Stimulated activated CD4-positive, alpha-beta T cell treated with anti-CD3 and anti-CD28 coated beads, Interleukin-1b, Interleukin-23, amount 100 ng/mL, for 1 hour (primary cell): Measurements from ENCODE around the gene SPAG9.
"Not testable (repeated sequence)": the region's sequence is repeated elsewhere in the genome, so short reads cannot be mapped to it uniquely, and the experiment has no call there.

Source experiments
- DNase-seq, 2 donors: peaks; one replicate each; pipeline ENCODE4 v3.0.0-alpha.2; 2020; ENCODE audit warnings: low read depth in 2 of 2

The SPAG9 gene

GRCh38 chr17:50953831-50954601 lies 166.7 kb downstream of the SPAG9 start:
- no peak for DNase-seq

DNA sequence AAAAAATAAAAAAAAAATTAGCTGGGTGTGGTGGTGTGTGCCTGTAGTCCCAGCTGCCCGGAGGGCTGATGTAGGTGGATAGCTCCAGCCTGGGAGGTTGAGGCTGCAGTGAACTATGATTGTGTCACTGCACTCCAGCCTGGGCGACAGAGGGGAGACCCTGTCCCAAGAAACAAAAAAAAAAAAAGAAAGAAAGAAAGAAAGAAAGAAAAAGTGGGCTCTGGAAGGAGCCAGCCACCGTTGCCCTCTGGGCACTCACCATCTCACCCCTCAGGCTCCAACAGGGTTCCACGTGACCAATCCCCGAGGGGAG lies 167.2 kb downstream of the SPAG9 start:
- DNase-seq, result no peak

GRCh38 chr17:50952889-50953288 lies 167.8 kb downstream of the SPAG9 start:
- no peak for DNase-seq

DNA sequence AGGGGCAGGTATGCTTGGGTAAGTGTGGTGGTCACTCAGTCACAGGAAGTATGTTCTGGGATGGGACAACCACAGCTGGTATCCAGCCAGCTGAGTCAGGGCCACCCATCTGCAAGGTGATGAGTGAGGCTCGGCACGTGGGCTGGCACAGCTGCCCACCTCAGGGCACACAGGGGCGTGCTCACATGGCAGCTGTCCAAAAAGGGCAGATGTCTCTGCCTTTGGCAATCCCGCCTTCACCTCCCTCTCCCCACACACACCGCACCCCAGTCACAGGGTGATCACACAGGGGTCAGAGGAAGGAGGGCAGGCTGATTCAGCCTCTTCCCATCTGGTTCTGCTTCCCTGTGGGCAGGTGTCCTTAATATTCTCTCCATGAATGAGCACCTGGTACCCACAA lies 168.7 kb downstream of the SPAG9 start:
- no peak for DNase-seq

- peak in 1 of 2 donors; percentile 20 for DNase-seq
These were observed 170.4 kb downstream of the SPAG9 start for GRCh38 chr17:50949989-50950877.

- no peak for DNase-seq
These were observed 171.3 kb downstream of the SPAG9 start for GRCh38 chr17:50949128-50949988.

DNA sequence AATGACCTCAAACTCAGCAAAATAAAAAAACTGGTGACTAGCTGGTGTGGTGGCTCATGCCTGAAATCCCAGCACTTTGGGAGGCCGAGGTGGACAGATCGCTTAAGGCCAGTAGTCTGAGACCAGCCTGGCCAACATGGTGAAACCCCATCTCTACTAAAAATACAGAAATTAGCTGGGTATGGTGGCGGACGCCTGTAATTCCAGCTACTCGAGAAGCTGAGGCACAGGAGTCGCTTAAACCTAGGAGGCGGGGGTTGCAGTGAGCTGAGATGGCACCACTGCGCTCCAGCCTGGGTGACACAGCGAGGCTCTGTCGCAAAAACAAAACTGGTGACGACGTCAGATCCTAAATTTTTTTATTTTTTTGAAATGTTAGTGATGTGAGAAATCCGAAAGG lies 172.0 kb downstream of the SPAG9 start:
- DNase-seq, result no peak

GRCh38 chr17:50947782-50948543 lies 172.7 kb downstream of the SPAG9 start:
- no peak for DNase-seq

DNA sequence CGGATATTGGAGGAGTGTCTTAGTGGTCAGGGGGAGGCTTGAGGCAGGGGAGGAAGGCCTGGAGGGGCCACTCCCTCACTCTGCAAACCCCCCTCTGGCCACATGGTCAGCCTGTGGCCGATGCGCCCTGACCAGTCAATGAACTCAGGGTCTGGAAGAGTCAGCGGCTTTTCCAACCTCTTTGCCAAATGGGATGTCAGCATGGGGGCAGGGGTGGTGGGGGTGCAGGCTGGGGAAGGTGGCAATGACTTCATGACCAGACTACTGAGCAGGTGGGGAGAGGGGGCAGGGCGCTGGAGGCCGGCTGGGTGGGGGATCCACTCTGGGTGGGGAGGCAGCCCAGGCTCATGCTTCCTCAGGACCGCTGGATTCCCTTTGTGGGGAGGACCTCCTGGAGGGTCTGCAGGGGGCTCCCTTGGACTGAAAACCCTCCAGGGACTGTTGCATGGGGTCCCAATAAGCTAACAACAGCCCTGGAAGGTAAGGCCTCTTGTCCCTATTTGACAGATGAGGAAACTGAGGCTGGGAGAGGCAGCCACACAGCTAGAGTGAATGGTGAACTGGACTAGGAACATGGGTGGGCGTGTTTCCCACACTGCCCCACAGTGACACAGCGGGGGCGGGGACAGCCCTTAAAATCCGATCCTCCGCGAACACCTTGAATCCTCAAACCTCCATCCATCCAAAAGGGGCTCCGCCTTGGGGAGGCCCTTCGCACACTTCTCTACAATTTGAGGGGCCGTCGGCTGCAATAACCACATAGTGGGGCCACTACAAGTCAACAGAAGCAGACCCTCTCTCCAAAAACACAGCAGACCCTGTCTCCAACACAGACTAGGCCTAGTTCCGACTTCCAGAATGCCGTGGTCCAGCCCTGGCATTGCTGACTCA lies 173.5 kb downstream of the SPAG9 start:
- no peak for DNase-seq

- no peak for DNase-seq
These were observed 174.3 kb downstream of the SPAG9 start for GRCh38 chr17:50946223-50946890.

DNA sequence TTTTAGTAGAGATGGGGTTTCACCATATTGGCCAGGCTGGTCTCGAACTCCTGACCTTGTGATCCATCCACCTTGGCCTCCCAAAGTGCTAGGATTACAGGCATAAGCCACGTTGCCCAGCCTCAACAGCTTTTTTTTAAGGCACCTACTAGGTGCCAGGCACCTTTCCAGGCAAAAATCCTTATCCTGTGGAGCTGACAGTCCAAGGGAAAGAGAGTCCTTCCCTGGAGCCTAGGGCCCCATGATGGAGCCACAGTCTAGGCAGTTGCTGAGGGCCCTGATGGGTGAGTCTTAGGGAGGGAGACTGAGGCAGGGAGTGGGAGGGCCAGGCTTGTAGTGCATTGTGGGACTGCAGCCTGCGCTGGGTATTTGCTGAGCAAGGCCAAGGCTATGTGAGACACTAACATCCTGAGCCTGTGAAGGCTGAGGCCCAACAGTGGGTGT lies 174.9 kb downstream of the SPAG9 start:
- no peak for DNase-seq

DNA sequence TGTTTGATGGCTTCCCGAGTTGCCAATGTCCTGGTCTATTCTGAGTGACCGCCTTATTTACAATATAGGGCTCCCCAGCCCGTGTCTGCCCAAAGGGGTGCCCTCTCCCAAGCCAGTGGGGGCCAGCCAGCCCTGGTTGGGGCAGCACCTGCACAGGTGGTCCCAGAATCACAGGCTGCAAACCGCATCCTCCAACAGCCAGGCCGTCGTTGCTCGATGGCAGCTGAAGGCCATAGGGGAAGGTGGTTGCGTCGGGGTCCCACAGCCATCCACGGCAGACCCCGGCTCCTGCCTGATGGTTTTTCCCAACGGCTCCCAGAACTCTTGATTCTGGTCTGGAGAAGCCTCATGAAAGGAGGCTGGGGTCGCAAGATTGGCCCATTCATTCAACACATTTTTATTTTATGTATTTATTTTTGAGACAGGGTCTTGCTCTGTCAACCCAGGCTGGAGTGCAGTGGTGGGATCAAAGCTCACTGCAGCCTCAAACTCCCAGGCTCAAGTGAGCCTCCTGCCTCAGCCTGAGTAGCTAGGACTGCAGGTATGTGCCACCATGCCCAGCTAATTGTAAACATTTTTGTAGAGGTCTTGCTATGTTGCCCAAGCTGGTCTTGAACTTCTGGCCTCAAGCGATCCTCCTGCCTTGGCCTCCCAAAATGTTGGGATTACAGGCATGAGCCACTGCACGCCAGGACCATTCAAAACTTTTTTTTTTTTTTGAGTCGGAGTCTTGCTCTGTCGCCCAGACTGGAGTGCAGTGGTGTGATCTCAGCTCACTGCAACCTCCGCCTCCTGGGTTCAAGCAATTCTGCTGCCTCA lies 175.6 kb downstream of the SPAG9 start:
- DNase-seq, result no peak

DNA sequence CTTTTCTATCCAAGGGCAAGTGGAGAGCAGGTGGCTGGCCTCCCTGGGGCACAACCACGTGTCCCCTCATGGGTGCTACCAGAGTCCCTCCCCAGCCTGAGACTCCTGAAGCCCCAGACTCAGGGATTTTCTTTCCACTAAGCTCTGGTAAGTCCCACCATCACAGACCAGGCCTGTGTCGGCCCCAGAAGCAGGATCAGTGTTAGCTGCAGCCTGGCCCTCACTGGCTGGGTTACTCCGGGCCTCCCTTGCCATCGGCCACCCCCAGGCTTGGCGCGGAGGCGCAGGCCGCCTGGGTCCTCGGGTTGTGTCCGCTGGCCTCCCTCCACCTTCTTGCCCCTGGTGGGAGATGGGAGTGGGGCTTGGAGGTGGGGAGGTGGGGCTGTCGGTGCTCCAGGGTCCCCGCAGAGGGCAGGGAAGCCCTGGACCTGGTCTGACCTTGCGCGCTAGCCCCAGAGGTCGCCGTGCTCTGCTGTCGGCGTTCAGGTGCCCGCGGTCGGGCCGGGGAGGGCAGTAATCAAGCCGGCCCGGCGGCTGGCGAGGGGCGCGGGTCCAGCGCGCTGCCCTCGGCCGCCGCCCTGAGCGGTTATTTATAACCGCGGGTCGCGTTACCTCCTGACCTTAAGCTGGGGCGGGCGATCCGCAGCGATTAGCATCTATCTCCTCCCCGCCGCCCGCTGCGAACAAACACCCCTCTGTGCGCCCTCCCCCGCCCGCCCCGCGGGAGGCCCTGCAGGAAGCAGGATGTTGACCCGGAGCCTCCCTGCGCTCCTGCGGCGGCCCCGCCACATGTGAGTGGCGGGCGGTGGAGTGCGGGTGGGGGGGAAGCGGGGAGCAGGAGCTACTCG lies 176.4 kb downstream of the SPAG9 start:
- DNase-seq, result peak; percentile 48 to 49

- DNase-seq, result no peak
These were observed 177.1 kb downstream of the SPAG9 start for GRCh38 chr17:50943575-50943933.

DNA sequence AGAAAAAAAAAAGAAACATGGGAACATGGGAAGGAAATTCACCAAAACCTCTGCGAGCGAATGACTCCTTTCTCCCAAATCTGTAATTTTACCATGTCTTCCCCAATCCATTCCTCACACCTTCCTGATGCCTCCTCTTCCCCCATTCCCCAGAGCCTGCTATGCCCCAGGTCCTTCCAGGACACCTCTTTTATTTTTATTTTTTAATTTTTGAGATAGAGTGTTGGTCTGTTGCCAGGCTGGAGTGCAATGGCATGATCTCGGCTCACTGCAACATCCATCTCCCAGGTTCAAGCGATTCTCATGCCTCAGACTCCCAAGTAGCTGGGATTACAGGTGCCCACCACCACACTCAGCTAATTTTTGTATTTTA lies 179.0 kb downstream of the SPAG9 start:
- not testable (repeated sequence) for DNase-seq

- DNase-seq, result no peak
These were observed 180.6 kb downstream of the SPAG9 start for GRCh38 chr17:50939795-50940684.

GRCh38 chr17:50939542-50939794 lies 181.2 kb downstream of the SPAG9 start:
- no peak for DNase-seq
